Subcutaneous abdominal adipose tissue (tissue), 5 donors: ENCODE results near the gene DNASE2B.
"Not testable (repeated sequence)": the region's sequence is repeated elsewhere in the genome, so short reads cannot be mapped to it uniquely, and the experiment has no call there.

ENCODE experiments used
- H3K27ac ChIP-seq: one replicate; pipeline ENCODE4 v1.7.0; 2013; ENCODE audit warnings: low read depth, mild to moderate bottlenecking, inconsistent platforms, low read length, moderate library complexity
- H3K27me3 ChIP-seq, 5 donors: one replicate each; pipeline ENCODE4 v1.7.0; 2013; ENCODE audit warnings: low read length in 5 of 5, inconsistent platforms in 1 of 5; ENCODE audit not compliant: control insufficient read depth in 5 of 5, insufficient read depth in 4 of 5
- H3K36me3 ChIP-seq, 5 donors: one replicate each; pipeline ENCODE4 v1.7.0; 2013; ENCODE audit warnings: low read length in 5 of 5; ENCODE audit not compliant: control insufficient read depth in 5 of 5, insufficient read depth in 5 of 5
- H3K4me1 ChIP-seq, 5 donors: one replicate each; pipeline ENCODE4 v1.7.0; 2013; ENCODE audit warnings: low read length in 5 of 5, mild to moderate bottlenecking in 3 of 5, moderate library complexity in 1 of 5; ENCODE audit not compliant: control insufficient read depth in 5 of 5, insufficient read depth in 5 of 5
- H3K4me3 ChIP-seq, 5 donors: one replicate each; pipeline ENCODE4 v1.7.0; 2013; ENCODE audit warnings: low read length in 5 of 5, low read depth in 1 of 5
- H3K9ac ChIP-seq, 5 donors: one replicate each; pipeline ENCODE4 v1.7.0; 2013; ENCODE audit warnings: low read length in 5 of 5, mild to moderate bottlenecking in 4 of 5, moderate library complexity in 3 of 5
- H3K9me3 ChIP-seq, 5 donors: one replicate each; pipeline ENCODE4 v1.7.0; 2013; ENCODE audit warnings: low read length in 5 of 5; ENCODE audit not compliant: control insufficient read depth in 5 of 5
- donor health status: healthy.
- donor health status: healthy.
- donor health status: healthy.
- donor health status: healthy.
- donor health status: healthy.

Gene DNASE2B

DNA sequence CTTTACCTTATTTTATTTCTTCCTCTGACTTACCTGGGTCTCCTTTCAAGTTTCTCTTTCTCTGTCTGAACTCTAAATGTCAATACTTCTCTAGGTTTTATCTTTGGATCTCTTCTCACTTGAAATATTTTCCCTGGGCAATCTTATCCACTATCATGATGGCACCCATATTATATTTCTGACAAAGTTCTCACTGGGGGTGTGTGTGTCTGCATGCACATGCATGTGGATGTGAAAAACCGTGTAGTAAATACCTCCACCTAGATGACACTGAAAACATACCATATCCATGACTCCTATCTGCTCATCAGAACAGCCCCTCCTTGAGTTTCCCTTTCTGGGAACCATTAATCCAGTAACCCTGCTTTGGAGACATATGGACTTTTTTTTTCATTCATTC is 30.9 kb downstream of the DNASE2B start:
- Histone ChIP-seq H3K27ac (no peak overlapping the region), H3K27me3 (no peaks in the 10 kb centered on the region), H3K9me3 (peaks cover 0 to 5% (median 0%) of the 10 kb centered on the region in 5 donors), H3K4me3 (no peak overlapping the region), H3K36me3 (no peaks in the 10 kb centered on the region), H3K4me1 (peaks cover 0 to 6% (median 5%) of the 10 kb centered on the region in 5 donors), H3K9ac (no peak overlapping the region)

DNA sequence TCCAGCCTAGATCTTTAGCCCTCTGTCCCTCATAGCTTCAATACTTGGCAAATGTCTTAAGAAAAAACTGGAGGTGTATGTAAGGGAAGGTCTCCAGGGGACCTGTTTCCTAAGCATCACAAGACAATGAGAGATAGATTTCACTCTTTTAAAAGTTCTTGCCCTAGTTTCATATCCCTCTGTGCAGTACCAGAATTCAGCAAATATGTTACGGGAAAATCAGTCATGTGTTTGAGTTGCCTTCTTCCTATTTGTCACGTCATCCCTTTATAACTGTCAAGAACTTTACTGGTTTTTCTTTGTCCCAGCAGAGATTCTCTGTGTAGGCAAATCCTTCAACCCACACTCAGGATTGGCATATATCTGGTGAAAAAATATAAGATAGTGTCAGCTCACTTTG is 32.3 kb downstream of the DNASE2B start:
- H3K27me3 ChIP-seq, result no peaks in the 10 kb centered on the region
- H3K4me1 ChIP-seq, result peaks cover 0 to 10% (median 5%) of the 10 kb centered on the region in 5 donors
- no peaks in the 10 kb centered on the region for H3K36me3 ChIP-seq
- H3K9ac ChIP-seq, result no peak overlapping the region
- no peak overlapping the region for H3K27ac ChIP-seq
- H3K9me3 ChIP-seq, result peaks cover 0 to 5% (median 0%) of the 10 kb centered on the region in 5 donors
- H3K4me3 ChIP-seq, result no peak overlapping the region

- H3K4me3 ChIP-seq, result peak overlapping the region in 3 of 5 donors; percentile 35 to 45 (median 41)
- no peak overlapping the region for H3K27ac ChIP-seq
- H3K9ac ChIP-seq, result peak overlapping the region in 3 of 5 donors; percentile 31 to 64 (median 43)
Observed at GRCh38 chr1:84433258-84434080, 35.2 kb downstream of the DNASE2B start.

GRCh38 chr1:84434081-84434769 is 35.9 kb downstream of the DNASE2B start:
- H3K9ac ChIP-seq, result no peak overlapping the region
- no peak overlapping the region for H3K4me3 ChIP-seq
- H3K9me3 ChIP-seq, result peaks cover 0 to 5% (median 0%) of the 10 kb centered on the region in 5 donors
- no peak overlapping the region for H3K27ac ChIP-seq
- H3K27me3 ChIP-seq, result no peaks in the 10 kb centered on the region
- H3K36me3 ChIP-seq, result no peaks in the 10 kb centered on the region
- peaks cover 0 to 10% (median 5%) of the 10 kb centered on the region in 5 donors for H3K4me1 ChIP-seq

More at GRCh38 chr1:84433258-84434080, 35.2 kb downstream of the DNASE2B start:
- H3K27me3 ChIP-seq, result no peaks in the 10 kb centered on the region
- peaks cover 0 to 10% (median 5%) of the 10 kb centered on the region in 5 donors for H3K4me1 ChIP-seq
- H3K9me3 ChIP-seq, result peaks cover 0 to 5% (median 0%) of the 10 kb centered on the region in 5 donors
- H3K36me3 ChIP-seq, result no peaks in the 10 kb centered on the region

DNA sequence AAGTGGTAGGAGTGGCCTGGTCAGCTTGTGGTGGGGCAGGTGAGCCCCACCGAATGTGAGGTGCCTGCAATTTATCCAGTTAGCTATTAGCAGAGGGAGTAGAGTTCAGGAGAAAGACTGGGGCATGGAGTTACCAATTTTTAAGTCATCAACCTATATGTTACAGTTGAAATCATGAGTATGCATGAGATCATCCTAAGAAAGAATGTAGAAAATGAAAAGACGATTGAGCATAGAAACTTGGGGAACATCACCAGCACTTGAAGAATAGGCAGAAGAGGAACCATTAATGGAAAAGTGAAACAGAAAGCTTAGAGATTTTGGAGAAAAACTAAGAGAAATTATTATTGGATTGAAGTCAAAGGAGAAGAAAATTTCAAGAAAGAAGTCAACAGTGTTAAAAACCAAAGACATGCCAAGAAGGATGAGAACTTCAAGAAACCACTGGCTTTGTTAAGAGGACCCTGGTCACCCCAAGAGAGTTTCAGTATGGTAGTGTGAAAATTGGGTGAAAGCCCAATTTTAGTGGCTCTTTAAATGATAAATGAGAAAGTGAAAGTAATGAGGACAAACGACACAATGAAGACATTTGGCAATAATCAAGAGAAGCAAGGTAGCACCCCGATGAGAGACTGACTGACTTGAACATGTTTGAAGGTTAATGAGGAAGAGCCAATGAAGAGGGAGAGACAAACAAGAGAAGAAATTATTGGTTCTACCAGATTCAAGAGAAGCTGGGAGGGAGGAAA is 36.7 kb downstream of the DNASE2B start:
- H3K4me1 ChIP-seq, result peaks cover 0 to 10% (median 5%) of the 10 kb centered on the region in 5 donors

DNA sequence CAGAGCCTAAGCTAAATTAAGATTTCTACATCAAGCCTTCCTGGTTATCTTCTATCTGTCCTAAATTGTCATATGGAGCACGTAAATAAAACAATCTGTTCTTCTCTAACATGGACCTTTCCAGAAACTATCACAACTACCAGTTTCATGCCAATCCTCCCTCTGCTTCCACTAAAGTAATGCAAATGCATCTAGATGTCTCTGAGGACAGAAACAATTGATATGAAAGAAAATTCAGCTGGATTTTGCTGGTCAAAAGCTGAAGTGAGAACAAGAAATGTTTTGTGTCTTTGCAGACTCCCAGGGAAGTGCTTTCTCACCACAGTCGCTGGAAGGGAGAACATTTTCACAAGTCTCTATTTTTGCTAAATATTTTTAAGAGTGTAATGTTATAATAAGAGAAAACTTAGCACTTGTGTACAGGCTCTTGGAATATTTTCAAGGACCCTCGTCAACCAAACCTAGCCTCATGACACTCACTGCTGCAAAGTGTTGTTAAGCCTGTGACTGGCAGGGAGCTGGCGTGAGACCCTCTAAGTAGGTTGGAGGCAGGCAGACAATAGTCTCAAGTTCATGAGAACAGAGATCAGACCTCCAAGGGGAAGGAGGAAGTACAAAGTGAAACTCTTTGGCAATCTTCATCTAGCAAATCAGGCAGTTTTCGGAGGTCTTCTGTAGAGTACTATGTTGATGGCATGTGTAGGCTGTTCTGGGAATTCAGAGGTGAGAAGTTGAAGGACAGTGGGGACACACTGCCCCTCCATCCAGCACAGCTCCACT is 38.8 kb downstream of the DNASE2B start:
- H3K9me3 ChIP-seq, result no peaks in the 10 kb centered on the region
- no peak overlapping the region for H3K4me3 ChIP-seq
- H3K36me3 ChIP-seq, result no peaks in the 10 kb centered on the region
- peak overlapping the region in 1 of 5 donors; percentile 8 for H3K9ac ChIP-seq
- no peak overlapping the region for H3K27ac ChIP-seq
- H3K4me1 ChIP-seq, result peaks cover 0 to 10% (median 5%) of the 10 kb centered on the region in 5 donors
- no peaks in the 10 kb centered on the region for H3K27me3 ChIP-seq

More for the DNA sequence above, 36.7 kb downstream of the DNASE2B start:
- Histone ChIP-seq H3K36me3 (no peaks in the 10 kb centered on the region), H3K27ac (no peak overlapping the region), H3K9ac (no peak overlapping the region), H3K27me3 (no peaks in the 10 kb centered on the region), H3K4me3 (no peak overlapping the region), H3K9me3 (peaks cover 0 to under 1% (median 0%) of the 10 kb centered on the region in 5 donors)

- Histone ChIP-seq H3K36me3 (no peaks in the 10 kb centered on the region), H3K4me3 (no peak overlapping the region), H3K9ac (no peak overlapping the region), H3K27me3 (no peaks in the 10 kb centered on the region), H3K4me1 (no peaks in the 10 kb centered on the region), H3K9me3 (no peaks in the 10 kb centered on the region), H3K27ac (no peak overlapping the region)
Observed at GRCh38 chr1:84442256-84442655, 44.0 kb downstream of the DNASE2B start.

- H3K9me3 ChIP-seq, H3K36me3 ChIP-seq, H3K4me1 ChIP-seq, H3K4me3 ChIP-seq, H3K27ac ChIP-seq, H3K9ac ChIP-seq, H3K27me3 ChIP-seq: not testable (repeated sequence)
Observed at GRCh38 chr1:84442747-84443646, 44.7 kb downstream of the DNASE2B start.

DNA sequence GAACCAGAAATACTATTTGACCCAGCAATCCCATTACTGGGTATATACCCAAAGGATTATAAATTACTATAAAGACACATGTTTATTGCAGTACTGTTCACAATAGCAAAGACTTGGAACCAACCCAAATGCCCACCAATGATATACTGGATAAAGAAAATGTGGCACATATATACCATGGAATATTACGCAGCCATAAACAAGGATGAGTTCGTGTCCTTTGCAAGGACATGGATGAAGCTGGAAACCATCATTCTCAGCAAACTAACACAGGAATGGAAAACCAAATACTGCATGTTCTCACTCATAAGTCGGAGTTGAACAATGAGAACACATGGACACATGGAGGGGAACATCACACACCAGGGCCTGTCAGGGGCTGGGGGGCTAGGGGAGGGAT is 50.4 kb downstream of the DNASE2B start:
- H3K27me3 ChIP-seq, H3K4me3 ChIP-seq, H3K9ac ChIP-seq, H3K27ac ChIP-seq, H3K9me3 ChIP-seq, H3K36me3 ChIP-seq, H3K4me1 ChIP-seq: not testable (repeated sequence)
